Epidermal melanocyte (primary cell): ENCODE data around the gene NEU1.
"Not testable (repeated sequence)": the region's sequence is repeated elsewhere in the genome, so short reads cannot be mapped to it uniquely, and the experiment has no call there.

Source experiments
- DNase-seq: peaks from one replicate; pipeline ENCODE4 v3.0.0; 2011; ENCODE audit warnings: low spot score; ENCODE audit not compliant: insufficient read length

Gene NEU1

DNA sequence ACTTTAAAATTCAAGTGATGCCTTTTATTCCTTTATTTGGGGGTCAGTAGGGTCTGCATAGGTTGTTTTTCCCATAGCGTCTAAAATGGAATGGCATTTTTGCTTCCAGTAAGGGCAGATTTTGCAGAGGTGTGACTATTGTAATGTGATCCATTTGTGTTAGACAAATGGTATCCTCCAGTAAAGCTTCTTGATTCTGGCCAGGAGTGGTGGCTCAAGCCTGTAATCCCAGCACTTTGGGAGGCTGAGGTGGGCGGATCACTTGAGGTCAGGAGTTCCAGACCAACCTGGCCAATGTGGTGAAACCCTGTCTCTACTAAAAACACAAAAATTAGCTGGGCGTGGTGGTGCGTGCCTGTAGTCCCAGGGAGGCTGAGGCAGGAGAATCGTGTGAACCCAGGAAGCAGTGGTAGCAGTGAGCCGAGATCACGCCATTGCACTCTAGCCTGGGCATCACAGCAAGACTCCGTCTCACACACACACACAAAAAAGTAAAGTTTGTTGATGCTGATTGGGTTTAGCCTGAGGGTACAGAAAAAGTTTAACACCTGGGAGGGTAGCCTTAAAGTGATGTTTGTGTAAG is 44.6 kb downstream of the NEU1 start:
- not testable (repeated sequence) for DNase-seq

GRCh38 chr6:31817133-31817928 is 45.3 kb downstream of the NEU1 start:
- DNase-seq: not testable (repeated sequence)

- DNase-seq: peak; percentile 93
Measured at GRCh38 chr6:31815025-31815838, 47.4 kb downstream of the NEU1 start, which contains the start of the genes HSPA1A and HSPA1L. Gene HSPA1A, plus strand, starts transcription at chr6:31815543. Its CDS starts 214 bp downstream, at chr6:31815757. Gene HSPA1L, minus strand, starts transcription at chr6:31815283. Its CDS starts 3,311 bp downstream, at chr6:31811972.

- DNase-seq: peak; percentile 88
Measured at GRCh38 chr6:31814677-31815024, 48.0 kb downstream of the NEU1 start.

DNA sequence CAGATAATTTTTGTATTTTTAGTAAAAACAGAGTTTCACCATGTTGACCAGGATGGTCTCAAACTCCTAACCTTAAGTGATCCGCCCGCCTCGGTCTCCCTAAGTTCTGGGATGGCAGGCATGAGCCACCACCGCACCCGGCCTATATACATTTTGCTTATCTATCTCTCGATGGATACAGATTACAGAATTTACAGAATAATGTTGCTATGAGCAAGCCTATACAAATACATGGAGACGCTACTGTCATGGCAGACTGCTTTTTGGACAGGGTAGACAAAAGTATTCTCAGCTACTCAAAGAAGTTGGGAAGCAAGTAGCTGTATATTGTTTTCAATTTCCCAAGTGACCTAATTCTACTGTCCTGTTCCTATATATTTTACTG is 49.2 kb downstream of the NEU1 start:
- no peak for DNase-seq

- DNase-seq: no peak
Measured at GRCh38 chr6:31811645-31812044, 51.0 kb downstream of the NEU1 start.

DNA sequence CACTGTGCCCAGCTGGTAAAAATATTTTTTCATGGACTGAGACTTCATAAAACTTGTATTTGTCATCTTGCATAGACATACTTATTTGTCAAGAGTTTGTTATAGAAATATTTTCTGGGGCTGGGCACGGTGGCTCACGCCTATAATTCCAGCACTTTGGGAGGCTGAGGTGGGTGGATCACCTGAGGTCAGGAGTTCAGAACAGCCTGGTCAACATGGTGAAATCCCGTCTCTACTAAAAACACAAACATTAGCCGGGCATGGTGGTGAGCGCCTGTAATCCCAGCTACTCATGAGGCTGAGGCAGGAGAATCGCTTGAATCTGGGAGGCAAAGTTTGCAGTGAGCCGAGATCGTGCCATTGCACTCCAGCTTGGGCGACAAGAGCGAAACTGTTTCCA is 54.0 kb downstream of the NEU1 start:
- not testable (repeated sequence) for DNase-seq
